ENCODE results near the gene OR51B4. TPM values are rescaled to one million over a fixed set of nuclear protein-coding genes. Genes with fewer than 3 reads are reported as not detected.

OR51B4 gene
- total RNA-seq, 1 experiment from 2014 or later = 43.7 TPM

- CTCF ChIA-PET = no interaction called here
- no peak within 1 kb of the TSS for H3K4me3 ChIP-seq (replicated peaks in 1 of 2; ENCODE audit: low read depth in 1 of 2, low read length in 2 of 2)
- H3K27ac ChIP-seq (ENCODE audit: low read depth, low read length) = no peak within 1 kb of the TSS
- BruUV-seq (replicated peaks) = no TSS peak
- no peak within 1 kb of the TSS for H3K4me2 ChIP-seq (ENCODE audit: low read length)
- H3K79me2 ChIP-seq (ENCODE audit: insufficient read depth, low read length) = peaks cover 99% of the 10 kb centered on the region
- H3K9me2 ChIP-seq (ENCODE audit: insufficient read depth) = no peaks in the 10 kb centered on the region
- H3K9me3 ChIP-seq (ENCODE audit: control insufficient read depth in 1 of 2, insufficient read depth in 1 of 2, low read depth in 1 of 2, low read length in 2 of 2) = no peaks in the 10 kb centered on the region
- H3K4me1 ChIP-seq (ENCODE audit: control insufficient read depth in 1 of 2, insufficient read depth in 2 of 2, low read length in 2 of 2) = peaks cover 0 to 11% of the 10 kb centered on the region in 2 experiments; a peak in 1 of 4 replicates
- no peak within 1 kb of the TSS for H2AFZ ChIP-seq (ENCODE audit: low read depth, low read length, poor library complexity, severe bottlenecking)
- DNase-seq (ENCODE audit: low read depth, low spot score) (no peak), ATAC-seq (peak; percentile 5; the same call in 1 of the 2 replicates)
- POLR2A ChIA-PET = no interaction called here
- H3K36me3 ChIP-seq (ENCODE audit: control insufficient read depth in 1 of 2, insufficient read depth in 2 of 2, low read length in 2 of 2) = peaks cover 4 to 52% of the 10 kb centered on the region in 2 experiments; a peak in 3 of 4 replicates
- no peak for TF ChIP-seq POLR2AphosphoS5 (IDR thresholded peaks at IDR 0.05; ENCODE audit: low read depth, low read length)
- TF ChIP-seq CBX3 (IDR thresholded peaks at IDR 0.05; ENCODE audit: low read depth) = no peak
- no peak for TF ChIP-seq YY1 (IDR thresholded peaks at IDR 0.05; ENCODE audit: extremely low read depth, insufficient replicate concordance, low read depth, low read length)
- no peak for TF ChIP-seq SRF (IDR thresholded peaks at IDR 0.05; ENCODE audit: low read depth)
- no peak for TF ChIP-seq ELF1 (IDR thresholded peaks at IDR 0.05; ENCODE audit: borderline replicate concordance, low read depth)
- no peak for TF ChIP-seq CTCF (IDR thresholded peaks at IDR 0.05 in 2 of 3, conservative IDR thresholded peaks at IDR 0.05 in 1 of 3; ENCODE audit: borderline replicate concordance in 1 of 3, insufficient read depth in 1 of 3, low read depth in 2 of 3, low read length in 2 of 3)
- TF ChIP-seq SIN3A (IDR thresholded peaks at IDR 0.05; ENCODE audit: low read depth) = no peak
- no peak for TF ChIP-seq POLR2A (IDR thresholded peaks at IDR 0.05; ENCODE audit: borderline replicate concordance, extremely low read depth, insufficient read depth, insufficient read length)
- no peak for TF ChIP-seq EGR1 (IDR thresholded peaks at IDR 0.05; ENCODE audit: low read depth)
- TF ChIP-seq EZH2 (IDR thresholded peaks at IDR 0.05) = no peak
- no peak for TF ChIP-seq ZBTB33 (IDR thresholded peaks at IDR 0.05; ENCODE audit: extremely low read depth, insufficient replicate concordance, low read length)
- no peak for TF ChIP-seq TCF7L2 (IDR thresholded peaks at IDR 0.05; ENCODE audit: borderline replicate concordance, extremely low read depth, insufficient read depth, insufficient read length)
- no peak for TF ChIP-seq ZFX (IDR thresholded peaks at IDR 0.05)
- TF ChIP-seq ATF3 (IDR thresholded peaks at IDR 0.05) = no peak
- TF ChIP-seq FOSL1 (IDR thresholded peaks at IDR 0.05; ENCODE audit: low read depth) = no peak
- no peak for TF ChIP-seq EZH2phosphoT487 (IDR thresholded peaks at IDR 0.05; ENCODE audit: borderline replicate concordance)
- TF ChIP-seq MAX (IDR thresholded peaks at IDR 0.05) = no peak
- TF ChIP-seq SP1 (IDR thresholded peaks at IDR 0.05; ENCODE audit: low read depth) = no peak
- RAD21 ChIA-PET (ENCODE audit: low non-redundant PET in 1 of 2, low total read pairs in 2 of 2, uncharacterized antibody in 2 of 2, unreplicated experiment in 2 of 2) = no interaction called here
- no peak within 1 kb of the TSS for H3K9ac ChIP-seq (ENCODE audit: low read length)
- peaks cover 20% of the 10 kb centered on the region; the same call in 1 of the 2 replicates for H4K20me1 ChIP-seq (ENCODE audit: insufficient read depth)
- no peaks in the 10 kb centered on the region for H3K27me3 ChIP-seq (ENCODE audit: insufficient read depth, low read length)
- intact Hi-C loops (cut with micrococcal nuclease) = no loop called here
These were observed 49.5 kb upstream of the OR51B4 start, which contains the start of gene OR51B6 for GRCh38 chr11:5351208-5351607. Gene OR51B6 (plus strand): TSS chr11:5351508. CDS start chr11:5351508, 0 bp downstream.
